Measurements from ENCODE around the gene RGS6.

RGS6 gene

GRCh38 chr14:72454388-72455160 lies 522.3 kb downstream of the RGS6 start:
- DNase-seq, result no peak
- Histone ChIP-seq H3K4me2 (ENCODE audit: low read length) (no peak overlapping the region), H4K8ac (ENCODE audit: low read depth, low read length) (no peak overlapping the region), H2AFZ (ENCODE audit: insufficient read depth, low read length, poor library complexity) (no peak overlapping the region), H3K36me3 (ENCODE audit: control insufficient read depth in 1 of 2, insufficient read depth in 2 of 2, low read length in 2 of 2) (no peaks in the 10 kb centered on the region), H3K14ac (ENCODE audit: low read length) (no peak overlapping the region), H3K4me3 (ENCODE audit: low read depth, low read length) (no peak overlapping the region), H3K27me3 (ENCODE audit: insufficient read depth, low read length) (no peaks in the 10 kb centered on the region), H4K12ac (ENCODE audit: low read depth, low read length) (no peak overlapping the region), H3K9me3 (ENCODE audit: insufficient read depth, low read depth, low read length) (no peaks in the 10 kb centered on the region), H3K9ac (ENCODE audit: low read length) (no peak overlapping the region), H3K79me1 (ENCODE audit: low read length) (peaks cover 10% of the 10 kb centered on the region), H3K23ac (ENCODE audit: low read length) (no peak overlapping the region), H2BK12ac (ENCODE audit: low read length) (no peak overlapping the region), H3K27ac (ENCODE audit: low read depth, low read length) (no peak overlapping the region), H3K18ac (ENCODE audit: low read length) (no peak overlapping the region), H3K79me2 (ENCODE audit: control insufficient read depth, insufficient read depth, low read length, poor library complexity) (peaks cover 2% of the 10 kb centered on the region), H2BK5ac (ENCODE audit: low read depth, low read length, poor library complexity) (no peak overlapping the region), H2BK120ac (ENCODE audit: insufficient read depth, low read length, poor library complexity) (no peak overlapping the region), H4K91ac (ENCODE audit: low read depth, low read length) (no peak overlapping the region), H2AK5ac (ENCODE audit: low read length) (no peak overlapping the region), H3K4me1 (ENCODE audit: control insufficient read depth in 1 of 2, insufficient read depth in 2 of 2, low read length in 2 of 2) (peaks cover 22 to 28% of the 10 kb centered on the region in 2 experiments), H3K4ac (ENCODE audit: low read depth, low read length) (no peak overlapping the region)
- no CpG with 5 or more reads among the region's 3 CpGs for WGBS (ENCODE audit: extremely low coverage, insufficient coverage, insufficient read length)

GRCh38 chr14:72457641-72458040 lies 525.4 kb downstream of the RGS6 start:
- no peak overlapping the region for H3K14ac ChIP-seq (ENCODE audit: low read length)
- no CpG with 5 or more reads among the region's 4 CpGs for WGBS (ENCODE audit: extremely low coverage, insufficient coverage, insufficient read length)
- H3K9me3 ChIP-seq (ENCODE audit: insufficient read depth, low read depth, low read length), result no peaks in the 10 kb centered on the region
- no peak overlapping the region for H2BK120ac ChIP-seq (ENCODE audit: insufficient read depth, low read length, poor library complexity)
- H3K23ac ChIP-seq (ENCODE audit: low read length), result no peak overlapping the region
- H3K36me3 ChIP-seq (ENCODE audit: control insufficient read depth in 1 of 2, insufficient read depth in 2 of 2, low read length in 2 of 2), result no peaks in the 10 kb centered on the region
- no peak overlapping the region for H2AFZ ChIP-seq (ENCODE audit: insufficient read depth, low read length, poor library complexity)
- H4K91ac ChIP-seq (ENCODE audit: low read depth, low read length), result no peak overlapping the region
- no peak overlapping the region for H3K27ac ChIP-seq (ENCODE audit: low read depth, low read length)
- H4K12ac ChIP-seq (ENCODE audit: low read depth, low read length), result no peak overlapping the region
- H2BK12ac ChIP-seq (ENCODE audit: low read length), result no peak overlapping the region
- peaks cover 11% of the 10 kb centered on the region in 2 experiments for H3K4me1 ChIP-seq (ENCODE audit: control insufficient read depth in 1 of 2, insufficient read depth in 2 of 2, low read length in 2 of 2)
- H3K4me2 ChIP-seq (ENCODE audit: low read length), result no peak overlapping the region
- H3K18ac ChIP-seq (ENCODE audit: low read length), result no peak overlapping the region
- H2BK5ac ChIP-seq (ENCODE audit: low read depth, low read length, poor library complexity), result no peak overlapping the region
- no peak overlapping the region for H2AK5ac ChIP-seq (ENCODE audit: low read length)
- peaks cover 4% of the 10 kb centered on the region for H3K79me1 ChIP-seq (ENCODE audit: low read length)
- DNase-seq, result peak; percentile 84 to 92
- no peak overlapping the region for H3K4me3 ChIP-seq (ENCODE audit: low read depth, low read length)
- no peak overlapping the region for H3K9ac ChIP-seq (ENCODE audit: low read length)
- no peaks in the 10 kb centered on the region for H3K27me3 ChIP-seq (ENCODE audit: insufficient read depth, low read length)
- no peak overlapping the region for H3K4ac ChIP-seq (ENCODE audit: low read depth, low read length)
- H3K79me2 ChIP-seq (ENCODE audit: control insufficient read depth, insufficient read depth, low read length, poor library complexity), result no peaks in the 10 kb centered on the region
- no peak overlapping the region for H4K8ac ChIP-seq (ENCODE audit: low read depth, low read length)

- Histone ChIP-seq H3K9ac (ENCODE audit: low read length) (no peak overlapping the region), H3K4me1 (ENCODE audit: control insufficient read depth in 1 of 2, insufficient read depth in 2 of 2, low read length in 2 of 2) (peaks cover 0 to 7% of the 10 kb centered on the region in 2 experiments), H2BK12ac (ENCODE audit: low read length) (no peak overlapping the region), H3K18ac (ENCODE audit: low read length) (no peak overlapping the region), H3K9me3 (ENCODE audit: insufficient read depth, low read depth, low read length) (no peaks in the 10 kb centered on the region), H3K36me3 (ENCODE audit: control insufficient read depth in 1 of 2, insufficient read depth in 2 of 2, low read length in 2 of 2) (no peaks in the 10 kb centered on the region), H3K23ac (ENCODE audit: low read length) (no peak overlapping the region), H3K4ac (ENCODE audit: low read depth, low read length) (no peak overlapping the region), H3K79me2 (ENCODE audit: control insufficient read depth, insufficient read depth, low read length, poor library complexity) (no peaks in the 10 kb centered on the region), H3K14ac (ENCODE audit: low read length) (no peak overlapping the region), H2BK120ac (ENCODE audit: insufficient read depth, low read length, poor library complexity) (no peak overlapping the region), H3K27ac (ENCODE audit: low read depth, low read length) (no peak overlapping the region), H2AK5ac (ENCODE audit: low read length) (no peak overlapping the region), H3K79me1 (ENCODE audit: low read length) (no peaks in the 10 kb centered on the region), H4K12ac (ENCODE audit: low read depth, low read length) (no peak overlapping the region), H4K8ac (ENCODE audit: low read depth, low read length) (no peak overlapping the region), H2AFZ (ENCODE audit: insufficient read depth, low read length, poor library complexity) (no peak overlapping the region), H3K27me3 (ENCODE audit: insufficient read depth, low read length) (no peaks in the 10 kb centered on the region), H3K4me3 (ENCODE audit: low read depth, low read length) (no peak overlapping the region), H2BK5ac (ENCODE audit: low read depth, low read length, poor library complexity) (no peak overlapping the region), H4K91ac (ENCODE audit: low read depth, low read length) (no peak overlapping the region), H3K4me2 (ENCODE audit: low read length) (no peak overlapping the region)
- DNase-seq, result peak in 1 of 2 donors; percentile 28
- WGBS (ENCODE audit: extremely low coverage, insufficient coverage, insufficient read length), result no CpG with 5 or more reads among the region's 2 CpGs
Observed at GRCh38 chr14:72462056-72462455, 529.8 kb downstream of the RGS6 start.

- Histone ChIP-seq H3K4me1 (ENCODE audit: control insufficient read depth in 1 of 2, insufficient read depth in 2 of 2, low read length in 2 of 2) (peaks cover 0 to 7% of the 10 kb centered on the region in 2 experiments), H4K8ac (ENCODE audit: low read depth, low read length) (no peak overlapping the region), H4K12ac (ENCODE audit: low read depth, low read length) (no peak overlapping the region), H3K4ac (ENCODE audit: low read depth, low read length) (no peak overlapping the region), H3K36me3 (ENCODE audit: control insufficient read depth in 1 of 2, insufficient read depth in 2 of 2, low read length in 2 of 2) (no peaks in the 10 kb centered on the region), H3K4me3 (ENCODE audit: low read depth, low read length) (no peak overlapping the region), H3K79me1 (ENCODE audit: low read length) (no peaks in the 10 kb centered on the region), H3K9me3 (ENCODE audit: insufficient read depth, low read depth, low read length) (peaks cover 2% of the 10 kb centered on the region), H3K27me3 (ENCODE audit: insufficient read depth, low read length) (no peaks in the 10 kb centered on the region), H3K4me2 (ENCODE audit: low read length) (no peak overlapping the region), H3K9ac (ENCODE audit: low read length) (no peak overlapping the region), H3K79me2 (ENCODE audit: control insufficient read depth, insufficient read depth, low read length, poor library complexity) (no peaks in the 10 kb centered on the region), H3K18ac (ENCODE audit: low read length) (no peak overlapping the region), H2BK5ac (ENCODE audit: low read depth, low read length, poor library complexity) (no peak overlapping the region), H2AFZ (ENCODE audit: insufficient read depth, low read length, poor library complexity) (no peak overlapping the region), H3K27ac (ENCODE audit: low read depth, low read length) (no peak overlapping the region), H2BK12ac (ENCODE audit: low read length) (no peak overlapping the region), H4K91ac (ENCODE audit: low read depth, low read length) (no peak overlapping the region), H3K14ac (ENCODE audit: low read length) (no peak overlapping the region), H3K23ac (ENCODE audit: low read length) (no peak overlapping the region), H2AK5ac (ENCODE audit: low read length) (no peak overlapping the region), H2BK120ac (ENCODE audit: insufficient read depth, low read length, poor library complexity) (no peak overlapping the region)
- DNase-seq, result peak; percentile 85 to 90
- WGBS (ENCODE audit: extremely low coverage, insufficient coverage, insufficient read length), result no CpG with 5 or more reads among the region's 5 CpGs
Observed at GRCh38 chr14:72463291-72463866, 531.1 kb downstream of the RGS6 start.
